OCI-LY7 (cell line): Measurements from ENCODE around the gene INSYN2A. TPM values are rescaled to one million over a fixed set of nuclear protein-coding genes. Genes with fewer than 3 reads are reported as not detected.

ENCODE experiments used
- BruUV-seq: library from RNA; stranded (reverse); fragments of 400-500 nt; replicated peaks from 2 replicates; lab custom pipeline; 2021; lab: Mats Ljungman, UMichigan
- CTCF ChIA-PET: fragments of 300-600 bp; sonication (Branson Sonifier 250); formaldehyde crosslinking; loops from one replicate; lab custom pipeline; 2022; ENCODE audit warnings: antibody characterized with exemption; ENCODE audit not compliant: unreplicated experiment; lab: Charles Lee
- POLR2A ChIA-PET: fragments of 300-600 bp; sonication (Branson Sonifier 250); formaldehyde crosslinking; loops from one replicate; lab custom pipeline; 2022; ENCODE audit warnings: antibody characterized with exemption; lab: Charles Lee
- DNase-seq: peaks from one replicate; pipeline ENCODE4 v3.0.0-alpha.2; 2015; ENCODE audit warnings: low spot score
- H2AFZ ChIP-seq: fragments of 200-600 bp; sonication (generic), shearing (Covaris generic); 2 replicates; pipeline ENCODE4 v1.6.1; 2014; ENCODE audit warnings: mild to moderate bottlenecking, antibody characterized with exemption, low read length, moderate library complexity
- H3K27ac ChIP-seq: fragments of 200-600 bp; sonication (generic); 2 replicates; pipeline ENCODE4 v1.5.1; 2014; ENCODE audit warnings: mixed run types, low read depth, mild to moderate bottlenecking, moderate library complexity, low read length, inconsistent platforms; ENCODE audit not compliant: poor library complexity, severe bottlenecking
- H3K36me3 ChIP-seq: fragments of 200-600 bp; sonication (generic); 2 replicates; pipeline ENCODE4 v1.6.1; 2014; ENCODE audit warnings: mild to moderate bottlenecking, antibody characterized with exemption, low read length, moderate library complexity, mixed read lengths; ENCODE audit not compliant: insufficient read depth
- H3K4me1 ChIP-seq: fragments of 200-600 bp; sonication (generic); 2 replicates; pipeline ENCODE4 v1.5.1; 2014; ENCODE audit warnings: mild to moderate bottlenecking, low read length; ENCODE audit not compliant: insufficient read depth, poor library complexity, severe bottlenecking
- H3K4me2 ChIP-seq: fragments of 200-600 bp; sonication (generic); 2 replicates; pipeline ENCODE4 v1.6.1; 2014; ENCODE audit warnings: mild to moderate bottlenecking, low read length
- H3K4me3 ChIP-seq: fragments of 200-600 bp; sonication (generic); 2 replicates; pipeline ENCODE4 v1.5.1; 2014; ENCODE audit warnings: mild to moderate bottlenecking, low read depth, low read length; ENCODE audit not compliant: poor library complexity, severe bottlenecking
- H3K79me2 ChIP-seq: fragments of 200-600 bp; sonication (generic); 2 replicates; pipeline ENCODE4 v1.6.1; 2016; ENCODE audit warnings: low read depth, mild to moderate bottlenecking, low read length, moderate library complexity, mixed read lengths; ENCODE audit not compliant: insufficient read depth
- H3K9me2 ChIP-seq: fragments of 200-600 bp; sonication (generic); 2 replicates; pipeline ENCODE4 v1.6.1; 2016; ENCODE audit warnings: mild to moderate bottlenecking, low read length, mixed read lengths; ENCODE audit not compliant: insufficient read depth
- H3K9me3 ChIP-seq: fragments of 200-600 bp; sonication (generic); 2 replicates; pipeline ENCODE4 v1.6.1; 2014; ENCODE audit warnings: mild to moderate bottlenecking, mixed run types, low read length, mixed read lengths
- H4K20me1 ChIP-seq: fragments of 200-600 bp; sonication (generic); 2 replicates; pipeline ENCODE4 v1.6.1; 2014; ENCODE audit warnings: mild to moderate bottlenecking, antibody characterized with exemption, low read length, moderate library complexity, mixed read lengths; ENCODE audit not compliant: insufficient read depth
- CTCF ChIP-seq: fragments of 200-600 bp; sonication (generic); conservative IDR thresholded peaks from 2 replicates; pipeline ENCODE4 v1.5.1; 2014; ENCODE audit warnings: mild to moderate bottlenecking, antibody characterized with exemption, low read length, moderate library complexity, mixed read lengths
- EZH2phosphoT487 ChIP-seq: fragments of 200-600 bp; sonication (generic); IDR thresholded peaks from 2 replicates; pipeline ENCODE4 v1.6.1; 2018; ENCODE audit warnings: low read depth, borderline replicate concordance, mild to moderate bottlenecking, mixed run types, antibody characterized with exemption, low read length, moderate library complexity, mixed read lengths
- intact Hi-C: fragments of 100-400 bp; cut with micrococcal nuclease; formaldehyde crosslinking; loops from one replicate; pipeline ENCODE4 v1.10.0; 2022; ENCODE audit not compliant: unreplicated experiment
- total RNA-seq, 2 experiments: library from RNA; depleted of rRNA in 1 of 2; stranded (reverse); fragments of >200 nt in 1 of 2; shearing (Covaris generic) in 1 of 2; gene quantifications; 2 replicates each; pipeline ENCODE4 v1.2.3, GENCODE V29; 2014 to 2022

INSYN2A gene
- total RNA-seq, 2 experiments from 2014 or later: not detected

GRCh38 chr10:127197154-127197432 is 702 bp upstream of the INSYN2A start:
- H3K4me3 ChIP-seq: no peak overlapping the region
- H3K4me2 ChIP-seq: no peak overlapping the region
- H3K4me1 ChIP-seq: no peaks in the 10 kb centered on the region
- H2AFZ ChIP-seq: no peak overlapping the region
- intact Hi-C loops: no loop called here
- H4K20me1 ChIP-seq: no peaks in the 10 kb centered on the region
- DNase-seq: no peak
- POLR2A ChIA-PET: no interaction called here
- TF ChIP-seq EZH2phosphoT487 (no peak), CTCF (no peak)
- no peaks in the 10 kb centered on the region for H3K36me3 ChIP-seq
- H3K9me2 ChIP-seq: no peaks in the 10 kb centered on the region
- BruUV-seq: no TSS peak
- CTCF ChIA-PET: no interaction called here
- no peaks in the 10 kb centered on the region for H3K9me3 ChIP-seq
- no peaks in the 10 kb centered on the region for H3K79me2 ChIP-seq
- H3K27ac ChIP-seq: no peak overlapping the region

- intact Hi-C loops: no loop called here
- Histone ChIP-seq H3K4me1 (no peaks in the 10 kb centered on the region), H3K36me3 (no peaks in the 10 kb centered on the region), H3K4me3 (no peak overlapping the region), H3K4me2 (no peak overlapping the region), H3K27ac (no peak overlapping the region), H4K20me1 (no peaks in the 10 kb centered on the region), H3K9me3 (no peaks in the 10 kb centered on the region), H2AFZ (no peak overlapping the region), H3K79me2 (no peaks in the 10 kb centered on the region), H3K9me2 (no peaks in the 10 kb centered on the region)
- POLR2A ChIA-PET: no interaction called here
- no peak for DNase-seq
- no TSS peak for BruUV-seq
- CTCF ChIA-PET: no interaction called here
- TF ChIP-seq EZH2phosphoT487 (no peak), CTCF (no peak)
These were observed 665 bp downstream of the INSYN2A start for GRCh38 chr10:127195571-127196281.

GRCh38 chr10:127195041-127195506 is 1.3 kb downstream of the INSYN2A start:
- Histone ChIP-seq H3K4me1 (no peaks in the 10 kb centered on the region), H4K20me1 (no peaks in the 10 kb centered on the region), H3K4me2 (no peak overlapping the region), H3K36me3 (no peaks in the 10 kb centered on the region), H3K9me2 (no peaks in the 10 kb centered on the region), H2AFZ (no peak overlapping the region), H3K9me3 (no peaks in the 10 kb centered on the region), H3K4me3 (no peak overlapping the region), H3K79me2 (no peaks in the 10 kb centered on the region), H3K27ac (no peak overlapping the region)
- no peak for TF ChIP-seq EZH2phosphoT487
- TF ChIP-seq CTCF: no peak
- no peak for DNase-seq
- BruUV-seq: no TSS peak
- ChIA-PET CTCF (no interaction called here), POLR2A (interaction anchor here (1.1 kb wide), 1 partner anchor 12 kb away, joined by 3 read pairs; no protein-coding TSS in a partner anchor)
- intact Hi-C loops: no loop called here
